H1 (cell line): ENCODE measurements around the gene STPG1. TPM values are rescaled to one million over a fixed set of nuclear protein-coding genes. Genes with fewer than 3 reads are reported as not detected.

Experiments
- CTCF ChIA-PET: fragments of 300-600 bp; sonication (Branson Sonifier 250); formaldehyde crosslinking; loops from one replicate; lab custom pipeline; 2021; ENCODE audit not compliant: partially characterized antibody; lab: Charles Lee
- POLR2A ChIA-PET: fragments of 300-600 bp; sonication (Branson Sonifier 250); formaldehyde crosslinking; loops from one replicate; lab custom pipeline; 2021; ENCODE audit warnings: inconsistent platforms; ENCODE audit not compliant: partially characterized antibody; lab: Charles Lee
- DNase-seq, 2 experiments: peaks; one replicate each; pipeline versions ENCODE4 v3.0.0 to v3.0.0-alpha.2; 2010 to 2022; ENCODE audit warnings: low spot score in 2 of 2, low read depth in 1 of 2, mixed read lengths in 1 of 2
- FAIRE-seq: peaks from 2 replicates; lab custom pipeline; 2011; peaks lifted over from hg19 to GRCh38; lab: Jason Lieb, UNC
- H2AFZ ChIP-seq: 2 replicates; pipeline ENCODE4 v1.8.1; 2012; ENCODE audit warnings: low read length, inconsistent platforms
- H2AK5ac ChIP-seq: 2 replicates; pipeline ENCODE4 v1.6.1; 2013; ENCODE audit warnings: low read depth, low read length
- H2BK120ac ChIP-seq: replicated peaks from 2 replicates; pipeline ENCODE3; 2013; ENCODE audit warnings: low read depth, low read length, inconsistent platforms
- H2BK12ac ChIP-seq: 2 replicates; pipeline ENCODE4 v1.6.1; 2013; ENCODE audit warnings: low read depth, low read length
- H2BK15ac ChIP-seq: 2 replicates; pipeline ENCODE4 v1.6.1; 2013; ENCODE audit warnings: low read length
- H2BK20ac ChIP-seq: 2 replicates; pipeline ENCODE4 v1.6.1; 2013; ENCODE audit warnings: low read length
- H2BK5ac ChIP-seq: 2 replicates; pipeline ENCODE4 v1.6.1; 2013; ENCODE audit warnings: low read depth, low read length
- H3K14ac ChIP-seq: 2 replicates; pipeline ENCODE4 v1.6.1; 2013; ENCODE audit warnings: inconsistent platforms; ENCODE audit not compliant: insufficient read length
- H3K18ac ChIP-seq: 2 replicates; pipeline ENCODE4 v1.6.1; 2013; ENCODE audit warnings: low read length; ENCODE audit errors: extremely low read depth
- H3K23ac ChIP-seq: 2 replicates; pipeline ENCODE4 v1.6.1; 2013; ENCODE audit warnings: inconsistent platforms; ENCODE audit not compliant: insufficient read length
- H3K23me2 ChIP-seq: 2 replicates; pipeline ENCODE4 v1.6.1; 2013; ENCODE audit warnings: low read depth, low read length
- H3K27ac ChIP-seq: 2 replicates; pipeline ENCODE4 v1.6.1; 2011; ENCODE audit warnings: low read depth, low read length, inconsistent platforms
- H3K27me3 ChIP-seq, 4 experiments: replicated peaks in 1 of 4; 1 replicate in 1 of 4; 2 replicates in 3 of 4; pipeline versions ENCODE4 v1.6.1 to v1.8.1; 2011 to 2013; ENCODE audit warnings: low read length in 3 of 4, mild to moderate bottlenecking in 3 of 4, inconsistent platforms in 2 of 4, mixed read lengths in 2 of 4, moderate library complexity in 1 of 4; ENCODE audit not compliant: control insufficient read depth in 3 of 4, insufficient read depth in 3 of 4; ENCODE audit errors: extremely low read depth in 1 of 4
- H3K36me3 ChIP-seq, 4 experiments: 2 replicates each; pipeline versions ENCODE4 v1.6.1 to v1.8.1; 2011 to 2013; ENCODE audit warnings: mild to moderate bottlenecking in 4 of 4, low read length in 3 of 4, moderate library complexity in 2 of 4, control low read depth in 1 of 4, inconsistent platforms in 1 of 4; ENCODE audit not compliant: insufficient read depth in 4 of 4, control insufficient read depth in 2 of 4
- H3K4ac ChIP-seq: replicated peaks from 2 replicates; pipeline ENCODE3; 2013; ENCODE audit warnings: low read length, low read depth, mixed read lengths, inconsistent platforms; ENCODE audit not compliant: insufficient read length
- H3K4me1 ChIP-seq, 4 experiments: replicated peaks in 1 of 4; 1 replicate in 1 of 4; 2 replicates in 3 of 4; pipeline versions ENCODE4 v1.6.1 to v1.8.1; 2011 to 2013; ENCODE audit warnings: low read length in 3 of 4, inconsistent platforms in 2 of 4, mixed read lengths in 1 of 4; ENCODE audit not compliant: insufficient read depth in 4 of 4, control insufficient read depth in 3 of 4
- H3K4me2 ChIP-seq, 2 experiments: 2 replicates each; pipeline versions ENCODE4 v1.6.1 to v1.8.1; 2011 to 2013; ENCODE audit warnings: low read depth in 2 of 2, low read length in 2 of 2, control low read depth in 1 of 2, inconsistent platforms in 1 of 2, mild to moderate bottlenecking in 1 of 2; ENCODE audit not compliant: insufficient read depth in 1 of 2
- H3K4me3 ChIP-seq, 4 experiments: fragments of 200-600, 300-600 bp in 1 of 4; sonication (generic), shearing (Covaris generic), sonication (Bioruptor Twin) in 1 of 4; 2 replicates each; pipeline versions ENCODE4 v1.5.1 to v1.8.1; 2011 to 2016; ENCODE audit warnings: low read length in 4 of 4, low read depth in 3 of 4, control low read depth in 2 of 4, inconsistent platforms in 2 of 4, mild to moderate bottlenecking in 2 of 4, mixed read lengths in 1 of 4, moderate library complexity in 1 of 4; ENCODE audit not compliant: insufficient read depth in 2 of 4; ENCODE audit errors: extremely low read depth in 1 of 4
- H3K56ac ChIP-seq: replicated peaks from 2 replicates; pipeline ENCODE3; 2013; ENCODE audit warnings: low read depth, mild to moderate bottlenecking, mixed read lengths, low read length, inconsistent platforms; ENCODE audit not compliant: insufficient read length
- H3K79me1 ChIP-seq: 2 replicates; pipeline ENCODE4 v1.6.1; 2013; ENCODE audit warnings: low read depth, low read length, control low read depth
- H3K79me2 ChIP-seq, 2 experiments: 2 replicates each; pipeline versions ENCODE4 v1.6.1 to v1.8.1; 2012 to 2013; ENCODE audit warnings: low read length in 2 of 2, mild to moderate bottlenecking in 2 of 2, inconsistent platforms in 1 of 2; ENCODE audit not compliant: insufficient read depth in 2 of 2, control insufficient read depth in 1 of 2
- H3K9ac ChIP-seq, 4 experiments: replicated peaks in 1 of 4; 1 replicate in 1 of 4; 2 replicates in 3 of 4; pipeline versions ENCODE4 v1.6.1 to v1.8.1; 2011 to 2013; ENCODE audit warnings: low read depth in 3 of 4, low read length in 3 of 4, control low read depth in 2 of 4, mild to moderate bottlenecking in 2 of 4, moderate library complexity in 2 of 4, inconsistent platforms in 1 of 4; ENCODE audit errors: extremely low read depth in 1 of 4
- H3K9me3 ChIP-seq, 2 experiments: 2 replicates each; pipeline versions ENCODE4 v1.6.1 to v1.8.1; 2012 to 2013; ENCODE audit warnings: mild to moderate bottlenecking in 2 of 2, moderate library complexity in 2 of 2, control low read depth in 1 of 2, inconsistent platforms in 1 of 2, low read depth in 1 of 2, low read length in 1 of 2, mixed read lengths in 1 of 2; ENCODE audit not compliant: insufficient read depth in 2 of 2
- H4K20me1 ChIP-seq, 2 experiments: replicated peaks in 1 of 2; 2 replicates each; pipeline versions ENCODE3 to v1.8.1; 2011 to 2013; ENCODE audit warnings: inconsistent platforms in 2 of 2, low read length in 2 of 2, mild to moderate bottlenecking in 1 of 2; ENCODE audit not compliant: insufficient read depth in 2 of 2, control insufficient read depth in 1 of 2
- H4K5ac ChIP-seq: 2 replicates; pipeline ENCODE4 v1.6.1; 2013; ENCODE audit warnings: low read length, low read depth, mixed read lengths, inconsistent platforms; ENCODE audit not compliant: insufficient read length
- H4K8ac ChIP-seq: 2 replicates; pipeline ENCODE4 v1.8.0; 2013; ENCODE audit warnings: mild to moderate bottlenecking, moderate library complexity, low read length, inconsistent platforms; ENCODE audit not compliant: insufficient read depth; ENCODE audit errors: extremely low read depth
- H4K91ac ChIP-seq: replicated peaks from 2 replicates; pipeline ENCODE3; 2013; ENCODE audit warnings: low read length, mixed read lengths, inconsistent platforms; ENCODE audit not compliant: insufficient read length
- BACH1 ChIP-seq: IDR thresholded peaks from 2 replicates; pipeline ENCODE4 v1.6.1; 2012; ENCODE audit warnings: low read length, improper control_type of control experiment
- CTBP2 ChIP-seq: IDR thresholded peaks from 2 replicates; pipeline ENCODE4 v1.7.0; 2011; ENCODE audit warnings: borderline replicate concordance, mild to moderate bottlenecking, moderate library complexity, mixed read lengths, low read length; ENCODE audit not compliant: insufficient read depth, insufficient read length
- KDM1A ChIP-seq: fragments of 200-600, 300-600 bp; sonication (generic); IDR thresholded peaks from 2 replicates; pipeline ENCODE4 v1.7.1; 2016; ENCODE audit warnings: mild to moderate bottlenecking, low read length, borderline replicate concordance
- NANOG ChIP-seq: IDR thresholded peaks from 2 replicates; pipeline ENCODE4 v1.6.1; 2011; ENCODE audit warnings: low read length, low read depth, mild to moderate bottlenecking, inconsistent platforms; ENCODE audit not compliant: insufficient read depth, poor library complexity, severe bottlenecking
- PHF8 ChIP-seq: fragments of 200-600 bp; sonication (generic); conservative IDR thresholded peaks from 2 replicates; pipeline ENCODE4 v1.7.1; 2012; ENCODE audit warnings: low read depth, mild to moderate bottlenecking, inconsistent platforms, low read length, moderate library complexity
- SIN3A ChIP-seq, 2 experiments: IDR thresholded peaks in 1 of 2; conservative IDR thresholded peaks in 1 of 2; 2 replicates each; pipeline ENCODE4 v1.6.1; 2011 to 2012; ENCODE audit warnings: low read length in 2 of 2, improper control_type of control experiment in 1 of 2, low read depth in 1 of 2, mild to moderate bottlenecking in 1 of 2
- SP4 ChIP-seq: IDR thresholded peaks from 2 replicates; pipeline ENCODE4 v1.6.1; 2012; ENCODE audit warnings: low read length, inconsistent platforms
- WGBS, 2 experiments: shearing (Covaris generic) in 1 of 2; methylation state at CpG; one replicate each; pipeline versions ENCODE4 v1.1.6 to v1.1.7; 2013 to 2015; ENCODE audit warnings: low lambda C conversion rate in 2 of 2, mixed read lengths in 2 of 2, inconsistent platforms in 1 of 2, low coverage in 1 of 2, missing lambda C conversion rate in 1 of 2; ENCODE audit not compliant: insufficient replicate concordance in 2 of 2, insufficient coverage in 1 of 2, insufficient read length in 1 of 2; ENCODE audit errors: extremely low coverage in 1 of 2, missing lambda C conversion rate in 1 of 2; 5-methylcytosine and 5-hydroxymethylcytosine counted together
- polyA plus RNA-seq, 7 experiments: library from polyadenylated mRNA; depleted of rRNA in 3 of 7; stranded (reverse) in 5 of 7; unstranded in 2 of 7; fragments of >200 nt in 5 of 7; fragments of 200-250 nt in 2 of 7; gene quantifications; 1 replicate in 5 of 7; 2 replicates in 1 of 7; 4 replicates in 1 of 7; pipeline versions ENCODE4 v1.2.1 to v1.2.3, GENCODE V29; 2011 to 2013; ENCODE audit warnings: missing spikeins in 2 of 7, mixed read lengths in 2 of 7
- total RNA-seq: library from RNA; stranded (reverse); fragmentation: NEBNext Ultra II Directional; extraction: Animal tissue kit (Norgen Biotek cat#: 25700); gene quantifications from 2 replicates; pipeline ENCODE4 v1.2.1, GENCODE V29; 2021

The STPG1 gene
- total and polyA plus RNA-seq, 2 of the 8 experiments (the other 6 are each of a cell fraction or from before 2014, with no cell fraction given) = 10.3 to 11.2 TPM

- Histone ChIP-seq H3K27ac (no peak overlapping the region), H3K4me3 (no peak overlapping the region), H3K36me3 (no peaks in the 10 kb centered on the region; a peak in 2 of 8 replicates), H3K9me3 (no peaks in the 10 kb centered on the region), H2AFZ (no peak overlapping the region), H3K4me2 (no peak overlapping the region), H4K20me1 (no peaks in the 10 kb centered on the region), H3K18ac (no peak overlapping the region), H4K8ac (no peak overlapping the region), H2BK12ac (no peak overlapping the region), H3K27me3 (no peaks in the 10 kb centered on the region), H2BK20ac (no peak overlapping the region), H4K91ac (no peak overlapping the region), H3K9ac (no peak overlapping the region), H3K23me2 (no peaks in the 10 kb centered on the region), H2AK5ac (no peak overlapping the region), H3K4ac (no peak overlapping the region), H3K79me1 (no peaks in the 10 kb centered on the region), H2BK120ac (no peak overlapping the region), H3K79me2 (no peaks in the 10 kb centered on the region), H2BK15ac (no peak overlapping the region), H3K23ac (no peak overlapping the region), H3K56ac (no peak overlapping the region), H3K14ac (no peak overlapping the region), H2BK5ac (no peak overlapping the region), H3K4me1 (peaks cover 2 to 12% (median 4%) of the 10 kb centered on the region in 4 experiments; a peak in 6 of 7 replicates), H4K5ac (no peak overlapping the region)
- WGBS, 2 experiments = 85% methylated on average over 8 of the region's 8 CpGs; no CpG with 5 or more reads in 1 of the 2 experiments
- ChIA-PET CTCF (interaction anchor here (0.6 to 1.1 kb wide), 4 partner anchors 12 to 193 kb away, joined by 3 to 7 read pairs (median 6); no protein-coding TSS in a partner anchor), POLR2A (no interaction called here)
- DNase-seq (no peak), FAIRE-seq (no peak)
- TF ChIP-seq SP4 (no peak), BACH1 (no peak), CTBP2 (no peak), PHF8 (no peak), SIN3A (conservative IDR thresholded peaks at IDR 0.05 in 1 of 2, IDR thresholded peaks at IDR 0.05 in 1 of 2; ENCODE audit: low read depth in 1 of 2, low read length in 2 of 2) (no peak), NANOG (no peak), KDM1A (no peak)
These were observed 22.3 kb upstream of the STPG1 start for GRCh38 chr1:24435782-24436365.
